Fibroblast of the aortic adventitia (primary cell): Measurements from ENCODE around the gene SHC2. TPM values are rescaled to one million over a fixed set of nuclear protein-coding genes. Genes with fewer than 3 reads are reported as not detected.

Experiments used
- DNase-seq: peaks from one replicate; pipeline ENCODE4 v3.0.0-alpha.2; 2010; ENCODE audit warnings: low read depth
- H3K4me3 ChIP-seq: 2 replicates; pipeline ENCODE4 v1.5.1; 2011; ENCODE audit warnings: low read depth, mild to moderate bottlenecking, control low read depth, low read length, moderate library complexity
- CTCF ChIP-seq: IDR thresholded peaks from 2 replicates; pipeline ENCODE4 v1.5.1; 2011; ENCODE audit warnings: mild to moderate bottlenecking, low read length, control low read depth, inconsistent platforms; ENCODE audit not compliant: insufficient read depth
- total RNA-seq: library from RNA; depleted of rRNA; stranded (reverse); fragments of >200 nt; gene quantifications from 2 replicates; pipeline ENCODE4 v1.2.3, GENCODE V29; 2012; ENCODE audit warnings: low replicate concordance

The SHC2 gene
- total RNA-seq = 0.81 and 3.3 TPM in 2 replicates

- H3K4me3 ChIP-seq = peak within 1 kb of the TSS; percentile 62
- no peak for TF ChIP-seq CTCF
- no peak for DNase-seq
Measured at GRCh38 chr19:460877-461720, at the start of gene SHC2. Gene SHC2 (minus strand): TSS chr19:461033. CDS start chr19:460996, 37 bp downstream.

- peak overlapping the region; percentile 94 for H3K4me3 ChIP-seq
- no peak for DNase-seq
- TF ChIP-seq CTCF = no peak
Measured at GRCh38 chr19:508204-509150, 47.6 kb upstream of the SHC2 start.

GRCh38 chr19:507286-508203 is 46.7 kb upstream of the SHC2 start, which contains the start of gene TPGS1:
Gene TPGS1 (plus strand): TSS chr19:507497. CDS start chr19:507507, 10 bp downstream.
- TF ChIP-seq CTCF = no peak
- peak; percentile 63 for DNase-seq
- peak within 1 kb of the TSS; percentile 94 for H3K4me3 ChIP-seq

GRCh38 chr19:506404-507285 is 45.8 kb upstream of the SHC2 start:
- H3K4me3 ChIP-seq = peak overlapping the region; percentile 94
- peak; percentile 99 for TF ChIP-seq CTCF
- DNase-seq = peak; percentile 100

- DNase-seq = no peak
- TF ChIP-seq CTCF = no peak
- no peak overlapping the region for H3K4me3 ChIP-seq
Measured at GRCh38 chr19:504616-505015, 43.8 kb upstream of the SHC2 start.
